GM18858 (cell line): ENCODE measurements around the gene PRICKLE2.

Source experiments
- ATAC-seq: cut with Tn5 transposase; IDR thresholded peaks from one replicate; pipeline ENCODE4 v1.9.1; 2021; ENCODE audit not compliant: unreplicated experiment

Gene PRICKLE2, protein sequence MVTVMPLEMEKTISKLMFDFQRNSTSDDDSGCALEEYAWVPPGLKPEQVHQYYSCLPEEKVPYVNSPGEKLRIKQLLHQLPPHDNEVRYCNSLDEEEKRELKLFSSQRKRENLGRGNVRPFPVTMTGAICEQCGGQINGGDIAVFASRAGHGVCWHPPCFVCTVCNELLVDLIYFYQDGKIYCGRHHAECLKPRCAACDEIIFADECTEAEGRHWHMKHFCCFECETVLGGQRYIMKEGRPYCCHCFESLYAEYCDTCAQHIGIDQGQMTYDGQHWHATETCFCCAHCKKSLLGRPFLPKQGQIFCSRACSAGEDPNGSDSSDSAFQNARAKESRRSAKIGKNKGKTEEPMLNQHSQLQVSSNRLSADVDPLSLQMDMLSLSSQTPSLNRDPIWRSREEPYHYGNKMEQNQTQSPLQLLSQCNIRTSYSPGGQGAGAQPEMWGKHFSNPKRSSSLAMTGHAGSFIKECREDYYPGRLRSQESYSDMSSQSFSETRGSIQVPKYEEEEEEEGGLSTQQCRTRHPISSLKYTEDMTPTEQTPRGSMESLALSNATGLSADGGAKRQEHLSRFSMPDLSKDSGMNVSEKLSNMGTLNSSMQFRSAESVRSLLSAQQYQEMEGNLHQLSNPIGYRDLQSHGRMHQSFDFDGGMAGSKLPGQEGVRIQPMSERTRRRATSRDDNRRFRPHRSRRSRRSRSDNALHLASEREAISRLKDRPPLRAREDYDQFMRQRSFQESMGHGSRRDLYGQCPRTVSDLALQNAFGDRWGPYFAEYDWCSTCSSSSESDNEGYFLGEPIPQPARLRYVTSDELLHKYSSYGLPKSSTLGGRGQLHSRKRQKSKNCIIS

DNA sequence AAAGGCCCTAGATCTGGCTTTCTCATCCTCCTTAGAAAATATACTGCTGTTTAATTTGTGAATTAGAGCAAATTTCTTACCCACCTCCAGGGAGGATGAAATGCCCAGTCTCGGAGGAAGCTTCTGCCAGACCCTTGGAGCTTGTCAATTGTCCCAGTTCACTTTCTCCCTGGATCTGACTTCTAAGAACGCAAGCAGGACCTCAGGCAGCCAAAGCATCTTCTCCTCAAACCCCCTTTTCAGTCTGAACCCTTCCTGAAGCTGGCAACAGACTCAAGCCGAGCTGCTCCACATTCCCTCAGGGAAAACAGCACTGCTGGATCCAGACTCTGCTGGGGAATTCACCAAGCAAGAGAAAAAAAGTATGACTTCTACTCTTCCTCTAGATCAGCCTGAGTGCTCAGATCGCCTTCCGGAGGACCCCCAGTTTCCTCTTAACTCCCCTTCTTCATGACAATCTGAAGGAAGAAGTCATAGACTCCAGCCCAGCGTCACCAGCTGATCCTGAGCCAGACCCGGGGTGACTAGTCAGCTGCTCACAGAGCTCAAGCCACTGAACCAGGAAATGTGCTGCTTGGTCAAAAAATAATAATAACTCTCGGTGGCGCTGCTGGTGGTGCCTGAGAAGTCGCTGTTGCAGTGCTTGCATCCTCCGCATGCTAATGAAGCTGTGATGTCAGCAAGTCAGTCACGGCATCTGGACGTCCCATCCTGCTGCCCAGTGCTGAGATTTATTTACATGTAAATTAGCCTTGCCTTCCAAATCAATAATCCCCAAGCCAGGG is at the start of gene PRICKLE2:
Gene PRICKLE2 (minus strand): TSS at position 641 of the 785 bp plus-strand sequence. CDS start 26,539 bp downstream, outside the sequence.
- ATAC-seq, result peak; percentile 92

DNA sequence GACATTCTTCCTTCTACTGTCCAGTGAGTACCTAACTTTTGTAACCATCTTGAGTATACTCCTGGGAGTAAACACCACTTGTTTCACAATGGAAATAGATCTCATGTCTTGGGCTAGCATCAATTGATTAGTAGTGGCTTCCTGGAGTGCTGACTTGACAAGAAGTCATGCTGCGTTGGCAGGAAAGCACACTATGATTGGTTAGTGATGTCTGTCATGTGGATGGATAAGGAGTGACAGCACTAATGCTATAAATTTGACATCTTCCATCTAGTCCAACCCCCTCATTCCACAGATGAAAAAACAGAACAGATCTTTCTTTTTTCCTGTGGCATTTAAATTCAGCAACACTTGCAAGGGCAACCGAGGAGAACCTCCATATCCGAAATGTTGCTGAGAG is 47.6 kb upstream of the PRICKLE2 start:
- no peak for ATAC-seq

DNA sequence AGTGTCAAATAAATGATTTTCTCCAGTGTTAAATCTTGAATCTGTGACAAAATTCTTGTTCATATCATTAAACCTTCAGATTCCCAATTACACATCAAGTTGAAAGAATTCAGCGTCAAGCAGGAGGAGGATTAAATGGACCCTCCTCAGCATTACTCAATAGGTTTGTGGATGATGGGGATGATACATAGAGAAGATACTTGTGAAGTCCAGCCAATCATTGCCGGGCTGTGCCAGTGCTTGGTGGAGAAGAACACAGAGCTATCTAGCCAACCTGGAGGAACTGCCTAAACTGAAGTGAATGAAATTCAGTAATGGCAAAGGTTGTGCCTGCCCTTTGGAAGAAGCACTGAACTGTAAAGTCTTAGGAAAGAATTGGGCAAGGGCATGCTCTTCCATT is 47.0 kb upstream of the PRICKLE2 start:
- ATAC-seq, result no peak

DNA sequence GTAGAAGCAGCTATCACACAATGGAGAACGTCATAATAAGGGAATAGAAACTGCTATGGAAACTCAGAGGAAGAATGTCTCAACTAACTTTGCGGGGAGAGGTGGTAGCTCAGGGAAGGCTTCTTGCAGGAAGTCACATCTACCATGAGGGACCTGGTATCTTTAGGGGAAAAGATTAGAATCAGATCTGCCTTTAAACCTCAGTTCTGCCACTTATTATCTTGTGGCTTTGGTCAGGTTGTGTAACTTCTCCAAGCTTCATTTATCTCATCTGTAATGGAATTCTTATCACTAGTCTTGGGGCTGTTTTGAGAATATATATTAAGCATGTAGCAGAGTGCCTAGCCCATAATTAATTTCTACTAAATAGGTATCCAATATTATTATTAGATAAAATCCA is 46.4 kb upstream of the PRICKLE2 start:
- no peak for ATAC-seq

DNA sequence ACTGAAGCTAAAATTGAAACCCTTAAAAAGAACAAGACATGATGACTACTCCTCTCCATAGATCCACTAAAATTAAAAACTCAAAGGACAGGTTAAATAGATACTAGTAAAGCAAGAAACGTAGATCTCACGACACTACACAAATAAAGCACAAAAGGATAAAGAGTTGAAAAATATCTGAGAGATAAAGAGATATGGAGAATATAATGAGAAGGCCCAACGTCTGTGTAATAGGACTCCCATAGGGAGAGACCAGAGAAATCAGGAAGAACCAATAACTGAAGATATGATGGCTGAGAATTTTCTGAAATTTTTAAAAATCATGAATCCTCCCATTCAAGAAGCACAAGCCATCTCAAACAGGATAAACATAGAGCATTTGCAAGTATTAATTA is 45.6 kb upstream of the PRICKLE2 start:
- no peak for ATAC-seq

DNA sequence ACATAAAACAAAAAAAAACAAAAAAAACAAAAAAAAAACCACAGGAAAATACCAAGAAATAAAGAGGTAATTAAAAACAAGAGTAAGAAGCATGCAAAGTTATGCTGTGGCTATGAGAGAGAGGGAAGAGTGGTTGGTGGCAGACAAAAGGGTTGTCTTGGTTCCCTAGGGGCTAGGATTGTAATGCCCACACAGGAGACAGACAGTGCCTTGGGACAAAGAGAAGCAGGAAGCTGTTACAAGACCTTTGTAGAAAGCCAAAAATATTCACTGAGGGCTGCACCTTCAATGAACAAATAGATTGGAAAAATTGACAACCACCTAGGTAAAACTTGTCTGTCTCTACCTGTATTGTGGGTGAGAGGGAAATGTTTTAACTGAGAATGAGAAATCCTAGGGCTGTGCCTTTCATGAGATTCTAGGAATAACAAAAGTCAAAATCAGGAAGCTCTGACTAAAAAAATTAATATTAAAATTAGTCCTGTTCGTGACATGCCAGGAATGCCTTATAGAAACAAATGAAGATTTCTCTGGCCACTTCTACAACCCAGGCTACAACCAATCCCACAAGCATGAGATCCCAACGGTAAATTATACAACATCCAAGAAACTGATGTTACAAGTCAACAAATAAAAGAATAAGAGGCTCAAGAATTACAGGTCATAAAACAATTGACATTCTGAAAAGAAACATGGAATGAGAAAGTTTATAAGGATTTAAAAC is 45.0 kb upstream of the PRICKLE2 start:
- ATAC-seq, result no peak

DNA sequence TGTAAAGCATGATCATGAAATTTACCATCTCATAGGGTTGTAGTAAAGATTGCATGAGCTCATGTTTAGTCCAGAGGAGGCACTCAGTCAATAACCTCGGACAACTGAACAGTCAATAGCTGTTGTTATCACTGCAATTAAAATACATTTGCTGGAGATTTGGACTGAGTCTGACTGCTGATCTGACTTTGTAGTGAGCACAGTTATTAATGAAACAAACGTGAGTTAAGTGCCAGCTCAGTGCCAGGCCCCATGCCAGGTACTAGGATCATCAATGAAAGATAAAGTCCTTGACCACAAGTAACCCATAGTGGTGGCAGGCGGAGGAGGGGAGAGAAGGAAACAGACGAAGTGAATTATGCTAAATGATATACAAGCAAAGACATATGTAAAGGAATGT is 43.7 kb upstream of the PRICKLE2 start:
- no peak for ATAC-seq

DNA sequence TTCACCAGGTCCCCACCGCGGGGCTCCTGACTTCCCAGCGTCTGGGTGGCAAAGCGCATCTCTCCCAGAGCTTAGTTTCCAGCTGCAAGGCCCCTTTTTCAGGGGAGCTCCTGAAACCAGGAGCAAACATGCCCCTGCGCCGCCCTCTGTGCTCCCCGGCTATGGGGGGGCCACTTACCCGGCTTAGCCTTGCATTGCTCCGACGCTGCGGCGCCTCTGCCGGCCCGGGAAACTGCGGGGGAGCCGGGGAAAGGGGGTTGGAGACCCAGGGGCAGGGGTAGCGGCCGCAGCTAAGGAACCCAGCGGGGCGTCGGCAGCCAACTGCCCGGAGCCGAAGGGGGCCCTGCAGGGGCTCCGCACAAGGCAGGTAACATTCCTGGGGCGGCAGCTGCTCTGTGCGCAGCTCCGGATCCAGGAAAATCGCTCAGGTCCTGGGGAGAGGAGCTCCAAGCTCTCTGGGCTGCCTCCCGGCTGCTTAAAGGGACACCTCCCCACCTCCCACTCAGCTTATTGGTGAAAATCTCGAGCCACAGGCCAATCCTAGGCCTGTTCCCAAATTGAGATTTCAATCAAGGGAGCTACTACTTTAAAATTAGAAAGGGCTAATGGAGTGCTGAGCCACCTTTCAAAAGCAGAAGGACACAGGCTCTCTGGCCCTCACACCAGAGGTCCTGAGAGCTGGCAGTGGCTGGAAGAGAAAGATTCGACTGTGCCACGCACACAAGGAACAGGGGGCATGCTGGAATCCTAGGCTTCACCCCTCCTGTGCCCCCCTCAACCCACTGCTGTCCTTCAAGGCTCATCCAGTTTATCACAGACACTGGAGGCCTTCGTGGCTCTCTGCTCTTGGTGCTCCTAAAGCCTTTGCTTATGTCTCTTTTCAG is 42.7 kb upstream of the PRICKLE2 start:
- ATAC-seq, result no peak

DNA sequence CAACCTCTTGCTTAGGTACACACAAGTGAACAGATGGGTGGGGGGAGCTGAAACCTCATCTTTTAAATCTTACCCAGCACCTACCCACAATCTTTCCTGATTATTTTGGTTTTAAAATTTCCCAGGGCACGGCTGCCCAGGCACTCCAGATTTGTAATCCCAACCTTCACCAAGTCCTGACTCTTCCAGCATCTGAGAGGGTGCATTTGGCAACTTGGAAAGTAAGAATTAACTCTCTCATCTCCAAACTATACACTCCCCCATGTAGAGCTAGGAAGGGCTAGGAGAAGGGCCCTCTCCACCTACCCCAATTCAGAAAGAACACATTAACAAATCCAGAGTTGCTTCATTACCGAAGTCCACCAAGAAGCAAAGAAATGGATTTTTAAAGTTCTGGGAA is 41.7 kb upstream of the PRICKLE2 start:
- no peak for ATAC-seq

DNA sequence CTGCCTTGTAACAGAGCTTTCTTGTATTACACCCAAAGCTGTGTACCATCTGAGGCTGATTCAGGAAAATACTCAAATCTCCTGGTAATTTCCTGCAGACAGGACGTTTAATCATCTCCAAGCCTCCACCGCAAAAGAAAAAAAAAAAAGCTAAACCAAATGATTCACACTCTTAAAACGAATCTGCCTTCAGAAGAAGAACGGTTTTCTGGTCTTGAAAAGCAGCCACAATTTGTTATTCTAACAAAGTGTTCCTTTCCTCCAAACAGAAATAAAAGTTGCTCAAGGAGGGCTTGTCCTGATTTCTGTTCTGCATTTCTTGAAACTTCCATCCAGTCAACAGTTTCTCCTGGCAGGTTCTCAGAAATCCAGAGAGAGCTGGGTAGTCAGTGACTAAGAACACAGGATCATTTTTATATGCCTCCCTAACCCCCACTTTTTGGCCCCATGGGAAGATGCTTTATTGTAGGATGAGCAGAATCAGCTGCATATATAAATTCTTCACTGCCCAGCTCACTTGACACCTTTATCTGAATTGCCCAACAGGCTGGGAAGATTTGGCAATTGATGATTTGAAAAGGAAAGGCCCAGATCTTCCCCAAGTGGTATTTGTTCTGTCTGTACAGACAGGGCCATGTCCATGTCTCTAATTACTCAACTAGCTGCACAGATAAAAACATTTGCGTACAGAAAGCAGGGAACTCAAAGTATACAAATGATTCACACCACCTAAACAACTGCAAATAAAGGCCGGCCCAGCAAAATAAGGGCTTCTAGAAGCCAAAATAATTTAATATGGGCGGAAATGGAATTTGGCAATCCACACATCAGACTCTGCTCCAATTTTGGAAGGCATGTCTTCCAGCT is 41.0 kb upstream of the PRICKLE2 start:
- ATAC-seq, result no peak

DNA sequence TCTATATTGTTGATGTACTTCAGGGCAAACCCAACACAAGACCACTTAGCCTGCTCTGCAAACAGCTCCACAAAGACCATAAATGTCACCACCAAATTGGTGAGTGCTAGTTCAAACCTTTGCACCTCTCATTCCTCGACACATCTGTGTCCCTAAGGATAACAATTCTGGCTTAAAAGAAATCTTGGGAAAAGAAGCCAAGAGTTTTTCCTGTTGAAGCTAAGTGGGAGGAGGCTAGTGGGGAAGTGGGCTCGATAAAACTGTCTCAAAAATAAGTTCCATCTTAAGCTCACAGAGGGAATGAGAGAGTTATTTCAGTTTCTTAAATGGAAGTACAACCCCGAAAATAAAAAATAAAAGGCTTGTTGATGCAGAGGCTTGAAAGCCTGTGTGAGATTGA is 40.4 kb upstream of the PRICKLE2 start:
- no peak for ATAC-seq

DNA sequence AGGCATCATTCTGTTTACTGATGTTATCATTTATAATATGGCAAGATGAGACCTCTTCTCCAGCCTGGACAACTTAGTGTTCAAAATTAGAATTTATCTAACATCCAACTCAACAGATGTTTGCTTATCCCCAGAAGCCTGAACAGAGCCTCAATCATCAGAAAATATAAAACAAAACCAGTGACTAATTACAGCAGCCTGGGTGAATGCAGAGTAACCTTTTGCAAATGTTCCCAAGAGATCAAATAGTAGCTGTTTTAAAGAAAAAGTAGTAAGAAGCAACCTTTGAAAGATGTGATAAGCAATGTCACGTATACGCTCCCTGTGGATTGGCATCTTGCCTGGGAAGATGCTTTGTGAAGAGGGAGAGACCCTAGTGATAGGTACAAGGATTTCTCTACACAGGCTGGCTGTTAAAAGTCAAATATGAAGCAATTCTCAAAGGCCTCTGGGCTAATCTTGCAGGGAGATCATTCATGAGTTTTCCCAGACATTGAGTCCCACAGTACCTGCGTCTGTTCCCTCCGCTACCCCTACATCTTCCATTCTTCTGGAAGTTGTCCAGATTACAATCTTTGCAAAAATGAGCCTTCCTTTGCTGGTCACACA is 39.3 kb upstream of the PRICKLE2 start:
- no peak for ATAC-seq

DNA sequence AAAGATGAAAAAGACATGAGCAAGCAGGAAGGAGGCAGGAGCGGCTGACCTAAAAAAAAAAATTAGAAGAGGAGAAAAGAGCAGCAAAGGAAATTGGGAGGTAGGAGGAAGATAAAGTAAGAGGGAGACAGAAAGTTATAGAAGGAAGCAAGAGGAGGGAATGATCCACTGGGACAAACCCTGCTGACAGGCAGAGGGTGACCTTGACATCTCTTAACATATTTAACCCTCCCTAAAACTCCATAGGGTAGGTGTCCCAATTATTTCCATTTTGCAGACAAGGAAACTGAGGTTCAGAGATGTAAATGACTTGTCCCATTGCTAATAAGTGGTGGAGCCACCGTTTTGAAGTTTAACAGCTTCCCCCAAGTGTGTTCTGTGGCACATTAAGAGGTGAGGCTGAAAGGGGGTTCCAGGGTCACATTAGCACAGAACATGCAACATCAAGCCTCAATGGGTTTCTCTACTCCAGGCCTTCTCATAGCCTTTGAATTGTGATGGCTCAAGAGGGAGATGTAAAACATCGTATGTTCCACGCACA is 37.4 kb upstream of the PRICKLE2 start:
- no peak for ATAC-seq

DNA sequence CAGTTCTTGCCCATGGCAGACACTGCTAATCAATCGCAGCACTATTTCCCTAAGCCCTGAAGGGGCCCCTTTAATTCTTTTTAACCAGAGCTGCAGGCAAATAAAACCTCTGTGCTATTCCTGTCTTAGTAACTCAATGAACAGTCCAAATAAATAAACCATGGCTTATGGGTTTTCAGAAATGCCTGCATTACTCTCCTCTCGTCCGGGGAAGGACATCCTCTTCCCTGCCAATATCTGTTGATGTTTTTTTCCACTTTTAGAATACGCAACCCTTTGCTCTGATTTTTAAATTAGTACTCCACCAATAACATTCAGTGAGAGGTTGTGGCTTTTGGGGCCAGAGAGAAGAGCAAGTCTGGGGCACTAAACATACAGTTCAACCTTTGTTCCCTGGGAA is 35.2 kb upstream of the PRICKLE2 start:
- ATAC-seq, result no peak

DNA sequence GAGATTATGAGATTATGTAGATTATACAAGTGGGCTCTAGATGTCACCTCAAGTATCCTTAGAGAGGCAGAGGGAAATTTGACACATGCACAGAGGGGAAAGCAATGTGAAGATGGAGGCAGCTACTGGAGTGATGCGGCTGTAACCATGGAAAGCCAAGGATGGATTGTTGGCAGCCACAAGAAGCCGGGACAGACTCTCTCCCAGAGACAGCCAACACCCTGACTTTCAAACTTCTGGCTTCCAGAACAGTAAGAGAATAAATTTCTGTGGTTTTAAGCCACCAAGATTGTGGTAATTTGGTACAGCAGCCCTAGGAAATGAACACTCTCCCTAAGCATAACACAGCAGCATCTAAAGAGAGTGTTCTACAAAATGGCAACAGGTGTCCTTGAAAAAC is 34.4 kb upstream of the PRICKLE2 start:
- ATAC-seq, result no peak

DNA sequence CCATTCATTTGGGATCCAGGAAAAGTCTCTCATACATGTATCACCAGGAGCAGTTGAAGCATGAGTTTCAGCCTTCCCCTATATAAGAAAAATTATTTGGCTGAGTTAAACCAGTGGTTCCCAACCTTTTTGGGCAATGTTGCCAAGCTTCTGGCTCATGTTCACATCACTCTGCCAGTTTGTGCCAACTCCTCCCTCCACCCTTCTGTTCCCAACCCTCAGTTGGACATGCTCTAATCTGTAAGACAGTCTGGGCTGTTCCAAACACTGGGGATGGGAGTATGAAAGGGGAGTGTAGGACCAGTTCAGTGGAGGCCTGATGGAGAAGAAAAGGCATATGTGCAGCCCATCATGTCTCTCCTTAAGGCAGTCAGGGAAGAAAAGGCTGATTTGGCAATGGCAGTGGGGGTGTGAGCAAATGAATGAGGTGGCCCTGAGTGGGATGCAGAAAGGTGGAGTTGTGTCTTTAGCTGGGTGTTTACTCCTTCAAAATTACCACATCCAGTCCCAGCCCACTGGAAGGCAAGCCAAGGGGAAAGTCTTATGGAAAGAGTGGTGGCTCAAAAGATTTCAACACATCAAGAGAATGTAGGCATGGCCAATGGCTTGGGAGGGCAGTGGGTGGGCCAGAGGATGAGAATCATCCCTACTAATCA is 32.0 kb upstream of the PRICKLE2 start:
- ATAC-seq, result no peak

DNA sequence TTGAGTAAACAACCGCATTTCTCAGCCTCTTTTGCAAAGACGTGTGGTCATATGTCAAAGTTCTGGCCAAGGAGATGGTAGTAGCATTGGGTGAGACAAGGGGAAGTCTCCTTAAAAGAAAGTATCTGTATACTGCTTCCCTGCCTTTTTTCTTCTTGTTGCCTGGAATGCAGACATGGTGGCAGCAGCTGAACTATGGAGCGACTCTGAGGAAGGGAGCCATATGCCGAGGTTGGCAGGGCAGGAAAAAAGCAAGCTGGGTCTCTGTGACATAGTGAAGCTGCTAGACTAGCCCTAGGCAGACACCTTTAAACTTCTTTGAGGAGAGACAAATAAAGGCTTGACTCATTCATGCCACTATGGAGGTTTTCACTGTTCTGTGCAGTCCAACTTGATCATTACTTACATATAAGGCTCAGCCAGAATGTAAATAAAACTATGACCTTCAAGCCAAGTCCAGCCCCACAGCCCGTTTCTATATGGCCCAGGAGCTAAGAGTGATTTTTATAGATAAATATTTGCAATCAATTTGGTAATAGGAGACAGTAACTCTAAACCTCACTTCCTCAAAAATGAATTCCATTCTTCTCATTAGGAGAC is 30.6 kb upstream of the PRICKLE2 start:
- no peak for ATAC-seq
